ENCODE data around the gene MARCKSL1. TPM values are rescaled to one million over a fixed set of nuclear protein-coding genes. Genes with fewer than 3 reads are reported as not detected.

The MARCKSL1 gene
- total and polyA plus RNA-seq, 2 of the 13 experiments (the other 11 are each of a cell fraction or from before 2014, with no cell fraction given), result 81.9 to 155 TPM

GRCh38 chr1:32334864-32335534, 1.0 kb downstream of the MARCKSL1 start (continued):
- peak; percentile 36; the same call in 1 of the 2 replicates for TF ChIP-seq ZFX (CRISPR knock-in tag; IDR thresholded peaks at IDR 0.05; ENCODE audit: low read depth)
- TF ChIP-seq KMT2A (CRISPR knock-in tag; IDR thresholded peaks at IDR 0.05), result peak; percentile 52; the same call in 1 of the 2 replicates
- 0 out of 2 replicates have a peak, but pooled peaks have one; percentile 12 for TF ChIP-seq HMG20B (CRISPR knock-in tag; conservative IDR thresholded peaks at IDR 0.05)
- TF ChIP-seq EP300 (IDR thresholded peaks at IDR 0.05; ENCODE audit: low read depth in 2 of 2, low read length in 2 of 2), result no peak
- TF ChIP-seq EP300 (CRISPR knock-in tag; IDR thresholded peaks at IDR 0.05; ENCODE audit: borderline replicate concordance), result no peak
- 0 out of 2 replicates have a peak, but pooled peaks have one; percentile 62 for TF ChIP-seq ZNF20 (CRISPR knock-in tag; IDR thresholded peaks at IDR 0.05)
- peak; percentile 49 for TF ChIP-seq XRCC5 (optimal IDR thresholded peaks at IDR 0.05; ENCODE audit: low read length)
- TF ChIP-seq ARID5B (CRISPR knock-in tag; IDR thresholded peaks at IDR 0.05), result peak; percentile 32; the same call in 1 of the 2 replicates
- TF ChIP-seq MTA1 (CRISPR knock-in tag; IDR thresholded peaks at IDR 0.05; ENCODE audit: borderline replicate concordance), result 0 out of 2 replicates have a peak, but pooled peaks have one; percentile 24
- no peak for TF ChIP-seq TEAD2 (CRISPR knock-in tag; IDR thresholded peaks at IDR 0.05)
- no peak for TF ChIP-seq ZBTB46 (CRISPR knock-in tag; IDR thresholded peaks at IDR 0.05; ENCODE audit: borderline replicate concordance)
- TF ChIP-seq MNT (IDR thresholded peaks at IDR 0.05), result no peak
- TF ChIP-seq ZNF792 (CRISPR knock-in tag; IDR thresholded peaks at IDR 0.05), result peak; percentile 59; the same call in 1 of the 2 replicates
- peak; percentile 80 for TF ChIP-seq CTCF (CRISPR knock-in tag; IDR thresholded peaks at IDR 0.05)
- TF ChIP-seq ZSCAN9 (CRISPR knock-in tag; IDR thresholded peaks at IDR 0.05; ENCODE audit: borderline replicate concordance), result 0 out of 2 replicates have a peak, but pooled peaks have one; percentile 14
- TF ChIP-seq AGO2 (optimal IDR thresholded peaks at IDR 0.05; ENCODE audit: low read depth, low read length), result peak; percentile 85
- no peak for TF ChIP-seq ZNF75D (CRISPR knock-in tag; IDR thresholded peaks at IDR 0.05; ENCODE audit: borderline replicate concordance)
- TF ChIP-seq PHF8 (CRISPR knock-in tag; IDR thresholded peaks at IDR 0.05), result no peak; the same call in none of the 2 replicates
- TF ChIP-seq ZNF275 (CRISPR knock-in tag; IDR thresholded peaks at IDR 0.05; ENCODE audit: borderline replicate concordance), result no peak

Data from HepG2 (cell line).